Karpas-422 (cell line): Measurements from ENCODE around the gene EIF6. TPM values are rescaled to one million over a fixed set of nuclear protein-coding genes. Genes with fewer than 3 reads are reported as not detected.
"Not testable (repeated sequence)": the region's sequence is repeated elsewhere in the genome, so short reads cannot be mapped to it uniquely, and the experiment has no call there.

ENCODE experiments used
- DNase-seq: peaks from one replicate; pipeline ENCODE4 v3.0.0-alpha.2; 2015
- H2AFZ ChIP-seq: fragments of 200-600 bp; sonication (generic); 2 replicates; pipeline ENCODE4 v1.6.1; 2014; ENCODE audit warnings: antibody characterized with exemption, low read length, mixed read lengths
- H3K27ac ChIP-seq: fragments of 200-600 bp; sonication (generic); 2 replicates; pipeline ENCODE4 v1.5.1; 2014; ENCODE audit warnings: mild to moderate bottlenecking, low read length, moderate library complexity
- H3K27me3 ChIP-seq: fragments of 200-600 bp; sonication (generic); 2 replicates; pipeline ENCODE4 v1.6.1; 2014; ENCODE audit warnings: low read length, mixed read lengths
- H3K36me3 ChIP-seq: fragments of 200-600 bp; sonication (generic); 2 replicates; pipeline ENCODE4 v1.6.1; 2014; ENCODE audit warnings: low read length, mixed read lengths; ENCODE audit not compliant: insufficient read depth
- H3K4me1 ChIP-seq: fragments of 200-600 bp; sonication (generic); 2 replicates; pipeline ENCODE4 v1.6.1; 2014; ENCODE audit warnings: mild to moderate bottlenecking, low read length, mixed read lengths
- H3K4me2 ChIP-seq: fragments of 200-600 bp; sonication (generic); 2 replicates; pipeline ENCODE4 v1.6.1; 2014; ENCODE audit warnings: low read length, low read depth, mild to moderate bottlenecking; ENCODE audit not compliant: poor library complexity, severe bottlenecking
- H3K4me3 ChIP-seq: fragments of 200-600 bp; sonication (generic); 2 replicates; pipeline ENCODE4 v1.5.1; 2014; ENCODE audit warnings: mild to moderate bottlenecking, antibody characterized with exemption, low read length, mixed read lengths
- H3K79me2 ChIP-seq: fragments of 200-600 bp; sonication (generic); 2 replicates; pipeline ENCODE4 v1.6.1; 2014; ENCODE audit warnings: mild to moderate bottlenecking, low read length, mixed read lengths
- H3K9ac ChIP-seq: fragments of 200-600 bp; sonication (generic); 2 replicates; pipeline ENCODE4 v1.6.0; 2014; ENCODE audit warnings: low read length
- H3K9me2 ChIP-seq: fragments of 200-600 bp; sonication (generic), shearing (Covaris generic); replicated peaks from 2 replicates; pipeline ENCODE4 v1.6.0; 2014; ENCODE audit warnings: mild to moderate bottlenecking, low read length, moderate library complexity; ENCODE audit not compliant: insufficient read depth
- H3K9me3 ChIP-seq: fragments of 300-700, 200-600 bp; sonication (generic); 2 replicates; pipeline ENCODE4 v1.6.1; 2014; ENCODE audit warnings: low read length, mixed read lengths
- H4K20me1 ChIP-seq: fragments of 200-600 bp; sonication (generic); 2 replicates; pipeline ENCODE4 v1.6.1; 2014; ENCODE audit warnings: mild to moderate bottlenecking, antibody characterized with exemption, low read length, low read depth; ENCODE audit not compliant: insufficient read depth
- total RNA-seq: library from RNA; depleted of rRNA; stranded (reverse); fragments of >200 nt; shearing (Covaris generic); gene quantifications from 2 replicates; pipeline ENCODE4 v1.2.3, GENCODE V29; 2014; ENCODE audit warnings: low replicate concordance

Gene EIF6
- total RNA-seq, 1 experiment from 2014 or later: 150 TPM

DNA sequence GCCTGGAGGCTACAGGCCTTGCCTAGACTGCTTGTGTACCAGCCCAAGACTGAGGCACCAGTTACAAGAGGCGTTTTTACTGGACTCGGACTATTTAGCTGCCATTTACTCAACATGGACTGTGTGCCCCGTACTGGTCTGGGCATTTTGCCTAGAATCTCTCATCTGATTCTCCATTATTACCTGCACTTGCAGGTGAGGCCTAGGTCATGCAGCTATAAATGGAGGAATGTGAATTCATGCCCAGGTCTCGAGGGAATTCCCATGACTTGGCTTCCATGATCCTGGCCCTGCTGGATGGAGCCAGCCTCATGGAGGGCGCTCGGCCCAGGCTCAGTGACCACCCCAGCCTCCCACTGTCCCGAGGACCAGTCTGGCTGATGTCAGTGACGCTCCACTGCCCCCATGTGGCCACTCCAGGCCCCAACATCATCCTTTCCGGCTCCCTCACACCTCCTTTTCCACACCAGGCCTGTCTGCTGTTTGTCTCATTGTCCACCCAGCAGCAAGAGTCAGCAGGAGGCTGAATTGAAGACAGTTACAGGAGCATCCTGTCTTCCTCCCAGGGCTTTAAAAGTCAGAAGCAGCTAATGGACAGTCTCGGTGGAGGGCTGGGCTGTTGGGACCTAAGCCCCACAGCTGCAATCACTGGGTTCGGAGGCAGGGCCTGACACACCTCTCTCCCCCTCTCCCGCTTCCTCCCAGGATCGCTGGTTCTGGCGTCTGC, 15.4 kb downstream of the EIF6 start:
- Histone ChIP-seq H3K9me2 (no peaks in the 10 kb centered on the region), H3K4me2 (no peak overlapping the region), H3K4me3 (no peak overlapping the region), H4K20me1 (no peaks in the 10 kb centered on the region), H2AFZ (no peak overlapping the region), H3K27me3 (no peaks in the 10 kb centered on the region), H3K79me2 (no peaks in the 10 kb centered on the region), H3K36me3 (no peaks in the 10 kb centered on the region), H3K27ac (no peak overlapping the region), H3K9ac (no peak overlapping the region), H3K4me1 (peaks cover 40% of the 10 kb centered on the region), H3K9me3 (no peaks in the 10 kb centered on the region)
- DNase-seq: peak; percentile 86

DNA sequence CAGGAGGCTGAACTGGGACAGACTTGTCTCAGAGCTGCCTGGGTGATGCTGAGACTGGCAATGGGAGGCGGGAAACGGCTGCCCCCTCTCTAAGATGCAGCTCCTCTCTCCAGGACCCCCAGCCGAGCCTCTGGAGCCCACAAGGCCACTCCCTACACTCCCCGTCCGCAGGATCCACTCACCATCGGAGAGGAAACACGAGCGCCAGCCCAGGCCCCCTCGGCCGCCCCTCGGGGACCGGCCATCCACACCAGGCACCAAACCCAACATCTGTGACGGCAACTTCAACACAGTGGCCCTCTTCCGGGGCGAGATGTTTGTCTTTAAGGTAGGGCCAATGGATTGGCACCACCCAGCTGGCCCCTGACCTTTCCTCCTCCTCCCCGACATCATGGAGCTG, 17.5 kb downstream of the EIF6 start:
- Histone ChIP-seq H3K4me2 (no peak overlapping the region), H3K9me3 (no peaks in the 10 kb centered on the region), H3K79me2 (no peaks in the 10 kb centered on the region), H3K27ac (no peak overlapping the region), H3K4me1 (peaks cover 20% of the 10 kb centered on the region), H3K27me3 (no peaks in the 10 kb centered on the region), H3K36me3 (no peaks in the 10 kb centered on the region), H3K4me3 (no peak overlapping the region), H3K9me2 (no peaks in the 10 kb centered on the region), H3K9ac (no peak overlapping the region), H2AFZ (no peak overlapping the region), H4K20me1 (no peaks in the 10 kb centered on the region)
- no peak for DNase-seq

DNA sequence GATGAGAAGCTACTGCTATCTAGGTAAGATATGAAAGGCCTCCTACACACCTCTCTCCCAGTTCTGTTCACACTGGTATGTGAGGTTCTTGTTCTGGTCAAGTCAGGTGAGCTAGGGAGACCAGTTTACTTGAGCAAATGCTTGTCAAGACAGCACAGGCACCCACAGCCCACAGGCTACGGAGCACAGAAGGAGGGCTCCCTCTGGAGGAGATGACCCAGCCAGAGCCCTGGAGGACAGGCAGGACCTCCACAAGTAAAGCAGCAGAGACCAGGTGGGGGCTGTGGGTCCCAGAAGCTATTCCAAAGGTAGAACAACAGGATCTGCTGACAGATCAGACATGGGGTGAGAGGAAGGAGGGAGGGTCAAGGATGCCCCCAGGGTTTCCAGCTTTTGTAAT, 19.8 kb downstream of the EIF6 start:
- Histone ChIP-seq H3K9ac (no peak overlapping the region), H3K4me3 (no peak overlapping the region), H3K79me2 (no peaks in the 10 kb centered on the region), H3K9me2 (no peaks in the 10 kb centered on the region), H3K4me2 (no peak overlapping the region), H4K20me1 (no peaks in the 10 kb centered on the region), H3K27ac (no peak overlapping the region), H2AFZ (no peak overlapping the region), H3K4me1 (no peaks in the 10 kb centered on the region), H3K36me3 (no peaks in the 10 kb centered on the region), H3K27me3 (no peaks in the 10 kb centered on the region), H3K9me3 (no peaks in the 10 kb centered on the region)
- DNase-seq: no peak

DNA sequence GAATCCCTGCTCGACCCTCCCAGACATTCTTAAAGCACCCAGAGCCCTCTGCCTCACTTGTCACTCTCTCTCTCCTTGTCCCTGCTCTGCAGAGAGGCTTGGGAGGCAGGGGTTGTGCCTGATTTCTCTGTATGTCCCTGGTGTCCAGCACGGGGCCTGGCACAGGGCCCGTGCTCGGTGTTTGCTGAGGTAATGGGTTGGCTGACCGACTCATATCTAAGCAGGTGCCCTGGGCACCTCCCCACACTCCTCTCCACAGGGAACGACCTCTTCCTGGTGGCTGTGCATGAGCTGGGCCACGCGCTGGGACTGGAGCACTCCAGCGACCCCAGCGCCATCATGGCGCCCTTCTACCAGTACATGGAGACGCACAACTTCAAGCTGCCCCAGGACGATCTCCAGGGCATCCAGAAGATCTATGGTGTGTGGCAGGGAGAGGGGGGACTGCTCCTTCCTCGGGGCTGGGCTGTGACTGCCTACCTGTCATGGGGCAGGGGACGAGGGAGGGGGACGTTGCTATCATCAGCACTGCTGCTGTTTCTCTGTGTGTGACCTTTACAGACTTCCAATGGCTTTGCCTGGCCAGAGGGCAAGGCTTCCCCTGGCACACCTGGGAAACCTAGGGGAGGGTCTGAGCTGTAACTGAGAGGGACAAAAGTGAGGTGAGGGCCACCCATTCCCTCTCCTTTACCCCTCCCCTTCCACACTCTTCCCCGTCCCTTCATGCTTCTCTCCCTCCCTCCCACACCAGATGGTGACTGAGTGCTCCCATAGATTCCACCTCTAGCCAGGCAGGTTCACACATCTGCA, 20.8 kb downstream of the EIF6 start:
- H3K36me3 ChIP-seq: no peaks in the 10 kb centered on the region
- H3K9ac ChIP-seq: no peak overlapping the region
- no peak for DNase-seq
- H4K20me1 ChIP-seq: no peaks in the 10 kb centered on the region
- H2AFZ ChIP-seq: no peak overlapping the region
- no peaks in the 10 kb centered on the region for H3K9me2 ChIP-seq
- no peak overlapping the region for H3K4me3 ChIP-seq
- no peaks in the 10 kb centered on the region for H3K27me3 ChIP-seq
- H3K27ac ChIP-seq: no peak overlapping the region
- H3K4me1 ChIP-seq: no peaks in the 10 kb centered on the region
- no peaks in the 10 kb centered on the region for H3K79me2 ChIP-seq
- H3K4me2 ChIP-seq: no peak overlapping the region
- H3K9me3 ChIP-seq: no peaks in the 10 kb centered on the region

DNA sequence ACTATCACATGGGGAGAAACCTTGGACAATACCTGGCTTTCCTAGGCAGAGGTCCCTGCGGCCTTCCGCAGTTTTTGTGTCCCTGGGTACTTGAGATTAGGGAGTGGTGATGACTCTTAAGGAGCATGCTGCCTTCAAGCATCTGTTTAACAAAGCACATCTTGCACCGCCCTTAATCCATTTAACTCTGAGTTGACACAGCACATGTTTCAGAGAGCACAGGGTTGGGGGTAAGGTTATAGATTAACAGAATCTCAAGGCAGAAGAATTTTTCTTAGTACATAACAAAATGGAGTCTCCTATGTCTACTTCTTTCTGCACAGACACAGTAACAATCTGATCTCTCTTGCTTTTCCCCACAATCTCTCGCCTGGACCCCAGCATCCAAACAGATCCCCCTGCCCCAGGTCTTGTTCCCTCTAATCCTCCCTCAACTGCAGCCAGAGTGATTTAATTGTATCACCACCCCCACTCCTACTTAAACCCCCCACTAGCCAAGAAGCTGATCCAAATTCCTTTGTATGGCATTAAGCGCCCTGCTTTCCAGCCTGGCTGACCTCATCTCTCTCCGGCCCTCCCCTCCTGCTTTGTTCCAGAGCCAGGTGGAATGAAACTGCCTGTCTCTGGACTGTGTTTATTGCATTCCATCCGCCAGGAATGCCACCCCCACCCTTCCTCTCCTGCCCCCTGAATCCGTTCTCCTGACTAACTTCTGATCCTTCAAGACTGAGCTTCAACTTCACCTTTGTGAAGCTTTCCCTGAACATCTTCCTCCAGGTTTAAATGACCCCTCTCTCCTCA, 21.6 kb downstream of the EIF6 start:
- H4K20me1 ChIP-seq, H3K36me3 ChIP-seq, DNase-seq, H3K9me3 ChIP-seq, H2AFZ ChIP-seq, H3K9me2 ChIP-seq, H3K4me1 ChIP-seq, H3K79me2 ChIP-seq, H3K27ac ChIP-seq, H3K4me3 ChIP-seq, H3K27me3 ChIP-seq, H3K9ac ChIP-seq, H3K4me2 ChIP-seq: not testable (repeated sequence)

DNA sequence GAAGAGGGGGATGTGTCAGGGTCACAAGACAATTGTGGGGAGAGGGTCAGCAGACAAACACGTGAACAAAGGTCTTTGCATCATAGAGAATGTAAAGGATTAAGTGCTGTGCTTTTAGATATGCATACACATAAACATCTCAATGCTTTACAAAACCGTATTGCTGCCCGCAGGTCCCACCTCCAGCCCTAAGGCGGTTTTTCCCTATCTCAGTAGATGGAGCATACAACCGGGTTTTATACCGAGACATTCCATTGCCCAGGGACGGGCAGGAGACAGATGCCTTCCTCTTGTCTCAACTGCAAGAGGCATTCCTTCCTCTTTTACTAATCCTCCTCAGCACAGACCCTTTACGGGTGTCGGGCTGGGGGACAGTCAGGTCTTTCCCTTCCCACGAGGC, 22.3 kb downstream of the EIF6 start:
- not testable (repeated sequence) for H3K79me2 ChIP-seq, H4K20me1 ChIP-seq, H2AFZ ChIP-seq, H3K9me2 ChIP-seq, H3K27ac ChIP-seq, H3K9me3 ChIP-seq, H3K4me3 ChIP-seq, DNase-seq, H3K9ac ChIP-seq, H3K36me3 ChIP-seq, H3K27me3 ChIP-seq, H3K4me2 ChIP-seq, H3K4me1 ChIP-seq

DNA sequence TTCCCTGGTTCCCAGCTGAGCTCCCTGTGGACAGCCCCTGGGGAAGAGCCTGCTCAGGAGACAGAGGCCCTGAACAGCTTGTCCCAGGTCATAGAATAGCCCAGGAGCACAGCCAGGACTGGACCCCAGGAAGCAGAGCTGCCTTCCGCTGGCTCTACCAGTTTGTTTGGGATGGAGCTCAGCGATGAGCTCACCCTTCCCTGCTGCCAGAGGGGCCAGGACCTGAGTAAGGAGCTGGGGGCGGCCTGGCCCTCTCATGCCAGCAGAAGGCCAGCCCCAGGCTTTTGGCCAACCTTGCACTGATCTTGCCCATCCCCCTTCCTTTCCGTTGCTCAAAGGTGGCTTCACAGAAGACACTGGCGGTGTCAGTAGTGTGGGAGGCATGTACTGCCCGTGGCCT, 24.1 kb downstream of the EIF6 start:
- no peaks in the 10 kb centered on the region for H3K36me3 ChIP-seq

More for the DNA sequence above, 24.1 kb downstream of the EIF6 start:
- DNase-seq: no peak
- H2AFZ ChIP-seq: no peak overlapping the region
- no peaks in the 10 kb centered on the region for H3K9me2 ChIP-seq
- H3K4me2 ChIP-seq: no peak overlapping the region
- no peaks in the 10 kb centered on the region for H3K79me2 ChIP-seq
- H3K4me3 ChIP-seq: no peak overlapping the region
- H3K27me3 ChIP-seq: no peaks in the 10 kb centered on the region
- H3K9me3 ChIP-seq: no peaks in the 10 kb centered on the region
- no peak overlapping the region for H3K27ac ChIP-seq
- no peaks in the 10 kb centered on the region for H3K4me1 ChIP-seq
- H4K20me1 ChIP-seq: no peaks in the 10 kb centered on the region
- H3K9ac ChIP-seq: no peak overlapping the region
